ENCODE data around the gene FLAD1. TPM values are rescaled to one million over a fixed set of nuclear protein-coding genes. Genes with fewer than 3 reads are reported as not detected.

The FLAD1 gene
- total RNA-seq, 2 donors from 2014 or later, result 28.2 to 46.1 TPM

DNA sequence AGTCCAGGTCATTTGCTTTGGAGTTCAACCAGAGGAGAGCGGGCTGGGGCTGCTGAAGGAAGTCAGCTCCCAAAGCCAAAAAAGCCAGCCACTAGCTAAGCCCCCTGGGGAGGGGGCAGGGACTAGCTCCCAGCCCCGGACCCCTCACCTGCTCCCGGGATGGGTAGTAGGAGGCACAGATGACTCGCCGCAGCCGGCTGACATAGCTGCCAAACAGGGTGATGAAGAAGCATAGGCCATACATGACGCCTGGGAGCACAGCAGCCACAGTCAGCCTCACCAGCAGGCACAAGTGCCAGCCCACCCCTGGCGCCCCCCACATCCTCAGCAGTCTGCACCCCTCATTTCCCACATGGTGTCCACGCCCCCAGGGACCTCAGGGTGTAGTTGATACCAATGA lies 43.0 kb downstream of the FLAD1 start:
- Histone ChIP-seq H3K9me3 (no peaks in the 10 kb centered on the region), H3K27ac (no peak overlapping the region), H3K4me1 (no peaks in the 10 kb centered on the region), H3K9ac (ENCODE audit: low read depth in 2 of 2, low read length in 2 of 2) (no peak overlapping the region), H3K27me3 (no peaks in the 10 kb centered on the region), H3K4me3 (no peak overlapping the region), H3K36me3 (no peaks in the 10 kb centered on the region)
- DNase-seq, result no peak
- TF ChIP-seq, protein P1, sequence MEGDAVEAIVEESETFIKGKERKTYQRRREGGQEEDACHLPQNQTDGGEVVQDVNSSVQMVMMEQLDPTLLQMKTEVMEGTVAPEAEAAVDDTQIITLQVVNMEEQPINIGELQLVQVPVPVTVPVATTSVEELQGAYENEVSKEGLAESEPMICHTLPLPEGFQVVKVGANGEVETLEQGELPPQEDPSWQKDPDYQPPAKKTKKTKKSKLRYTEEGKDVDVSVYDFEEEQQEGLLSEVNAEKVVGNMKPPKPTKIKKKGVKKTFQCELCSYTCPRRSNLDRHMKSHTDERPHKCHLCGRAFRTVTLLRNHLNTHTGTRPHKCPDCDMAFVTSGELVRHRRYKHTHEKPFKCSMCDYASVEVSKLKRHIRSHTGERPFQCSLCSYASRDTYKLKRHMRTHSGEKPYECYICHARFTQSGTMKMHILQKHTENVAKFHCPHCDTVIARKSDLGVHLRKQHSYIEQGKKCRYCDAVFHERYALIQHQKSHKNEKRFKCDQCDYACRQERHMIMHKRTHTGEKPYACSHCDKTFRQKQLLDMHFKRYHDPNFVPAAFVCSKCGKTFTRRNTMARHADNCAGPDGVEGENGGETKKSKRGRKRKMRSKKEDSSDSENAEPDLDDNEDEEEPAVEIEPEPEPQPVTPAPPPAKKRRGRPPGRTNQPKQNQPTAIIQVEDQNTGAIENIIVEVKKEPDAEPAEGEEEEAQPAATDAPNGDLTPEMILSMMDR (IDR thresholded peaks at IDR 0.05), result no peak
- intact Hi-C loops (cut with DNase I), result no loop called here

DNA sequence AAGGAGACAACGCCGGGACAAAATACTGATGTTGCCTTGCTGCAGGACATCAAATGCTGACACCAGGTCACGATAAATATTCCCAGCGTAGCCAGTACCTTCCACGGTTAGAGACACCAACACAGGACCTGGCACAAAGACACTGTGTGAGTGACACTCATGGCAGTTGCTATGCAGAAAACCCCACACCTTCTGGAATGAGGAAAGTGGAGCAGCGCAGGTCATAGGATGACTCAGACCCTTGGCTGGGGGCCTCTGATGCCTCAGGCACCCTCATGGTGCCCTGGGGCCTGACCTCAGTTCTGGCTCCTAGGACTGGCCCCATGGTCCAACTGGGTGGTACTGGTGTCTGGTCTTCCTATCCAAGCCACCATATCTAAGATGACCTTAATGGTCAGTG lies 43.4 kb downstream of the FLAD1 start:
- TF ChIP-seq, protein P1 (IDR thresholded peaks at IDR 0.05), result no peak
- Histone ChIP-seq H3K36me3 (no peaks in the 10 kb centered on the region), H3K4me3 (no peak overlapping the region), H3K9ac (ENCODE audit: low read depth in 2 of 2, low read length in 2 of 2) (no peak overlapping the region), H3K27ac (no peak overlapping the region), H3K9me3 (no peaks in the 10 kb centered on the region), H3K4me1 (no peaks in the 10 kb centered on the region), H3K27me3 (no peaks in the 10 kb centered on the region)
- intact Hi-C loops (cut with DNase I), result no loop called here
- DNase-seq, result no peak

DNA sequence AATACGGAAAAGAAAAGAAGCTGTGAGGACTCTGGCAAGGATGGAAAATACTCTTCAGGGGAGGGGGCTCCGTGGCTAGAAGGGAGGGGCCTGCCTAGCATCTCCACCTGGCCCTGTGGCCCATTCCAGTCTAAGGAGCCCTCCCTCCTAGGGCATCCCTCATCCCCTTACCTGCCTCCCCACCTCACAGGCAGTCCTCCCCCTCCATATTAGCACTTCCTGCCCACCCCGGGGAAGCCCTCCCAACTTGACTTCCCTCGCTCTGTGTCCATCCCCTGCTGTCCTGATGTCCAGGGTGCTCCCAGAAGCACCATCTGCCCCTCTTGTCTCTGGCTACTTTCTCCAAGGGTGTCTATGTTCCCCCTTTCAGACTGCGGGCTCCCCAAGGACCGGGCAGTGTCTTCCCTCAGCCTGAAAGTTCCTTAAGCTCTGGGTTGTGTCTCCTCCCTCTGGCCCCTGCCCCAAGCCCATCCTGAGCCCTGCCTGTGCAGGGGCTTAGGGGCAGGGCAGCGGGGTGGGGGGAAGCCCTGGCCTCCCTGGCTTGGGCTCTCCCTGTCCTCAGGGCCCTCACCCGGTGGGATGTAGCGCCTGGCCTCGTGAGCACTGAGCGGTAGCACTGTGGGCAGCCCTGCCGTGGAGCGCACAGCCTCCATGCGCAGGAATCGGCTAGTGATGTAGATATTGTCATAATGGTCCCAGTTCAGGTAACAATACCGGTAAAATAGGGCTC lies 46.5 kb downstream of the FLAD1 start:
- Histone ChIP-seq H3K36me3 (no peaks in the 10 kb centered on the region), H3K9me3 (no peaks in the 10 kb centered on the region), H3K27me3 (no peaks in the 10 kb centered on the region), H3K9ac (ENCODE audit: low read depth in 2 of 2, low read length in 2 of 2) (no peak overlapping the region), H3K27ac (no peak overlapping the region), H3K4me3 (no peak overlapping the region), H3K4me1 (no peaks in the 10 kb centered on the region)
- intact Hi-C loops (cut with DNase I), result no loop called here
- DNase-seq, result no peak
- TF ChIP-seq, protein P1 (IDR thresholded peaks at IDR 0.05), result no peak

DNA sequence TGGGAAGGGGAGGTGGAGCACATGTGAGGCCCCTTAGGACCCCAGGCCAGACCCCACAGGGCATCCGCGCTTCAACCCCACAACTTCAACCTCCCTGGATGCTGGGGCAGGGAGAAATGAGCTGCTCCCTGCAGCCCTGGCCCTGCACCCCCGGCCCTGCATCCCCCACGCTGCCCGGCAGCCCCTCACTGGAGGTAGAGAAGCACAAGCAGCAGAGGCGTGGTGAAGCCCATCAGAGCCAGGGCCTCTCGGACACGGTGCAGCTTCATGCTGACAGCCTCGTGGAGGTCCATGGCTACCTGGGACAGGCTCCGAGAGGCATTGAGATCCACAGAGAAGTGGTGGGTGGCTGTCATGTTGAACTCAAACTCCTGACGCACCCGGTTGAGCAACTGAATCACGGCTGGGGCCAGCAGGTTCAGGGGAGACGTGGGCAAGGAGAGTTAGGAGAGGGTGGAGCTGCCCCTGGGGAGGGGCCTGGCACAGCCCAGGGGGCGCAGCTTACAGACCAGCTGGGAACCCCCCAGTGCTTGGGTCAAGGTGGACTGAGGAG lies 47.2 kb downstream of the FLAD1 start:
- Histone ChIP-seq H3K9ac (ENCODE audit: low read depth in 2 of 2, low read length in 2 of 2) (no peak overlapping the region), H3K9me3 (no peaks in the 10 kb centered on the region), H3K4me1 (no peaks in the 10 kb centered on the region), H3K36me3 (no peaks in the 10 kb centered on the region), H3K27ac (no peak overlapping the region), H3K4me3 (no peak overlapping the region), H3K27me3 (no peaks in the 10 kb centered on the region)
- no peak for DNase-seq
- TF ChIP-seq, protein P1 (IDR thresholded peaks at IDR 0.05), result no peak
- intact Hi-C loops (cut with DNase I), result no loop called here

DNA sequence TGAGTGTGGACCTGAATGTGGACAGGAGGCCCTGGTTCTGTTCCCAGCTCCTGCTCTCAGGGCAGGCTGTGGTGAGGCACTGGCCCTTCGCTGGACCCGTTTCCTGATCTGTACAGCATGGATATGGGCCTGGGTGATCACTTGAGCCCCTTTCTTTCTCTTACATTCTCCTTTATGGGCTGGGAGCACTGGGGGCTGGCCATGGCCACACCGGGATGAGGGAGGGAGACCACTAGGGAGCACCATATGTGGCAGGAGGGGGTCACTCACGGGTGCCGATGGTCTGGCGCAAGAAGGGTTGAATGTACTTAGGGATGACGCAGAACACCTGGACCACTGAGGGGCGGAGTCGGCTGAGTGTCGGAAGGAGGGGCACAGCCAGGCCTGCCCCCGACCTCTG lies 47.8 kb downstream of the FLAD1 start:
- no peaks in the 10 kb centered on the region for H3K9me3 ChIP-seq
- no peak overlapping the region for H3K4me3 ChIP-seq
- no peak overlapping the region for H3K9ac ChIP-seq (ENCODE audit: low read depth in 2 of 2, low read length in 2 of 2)
- DNase-seq, result no peak
- no peaks in the 10 kb centered on the region for H3K27me3 ChIP-seq
- H3K27ac ChIP-seq, result no peak overlapping the region
- TF ChIP-seq, protein P1 (IDR thresholded peaks at IDR 0.05), result no peak
- intact Hi-C loops (cut with DNase I), result no loop called here
- H3K36me3 ChIP-seq, result no peaks in the 10 kb centered on the region
- H3K4me1 ChIP-seq, result no peaks in the 10 kb centered on the region
